Measurements from ENCODE around the gene RCBTB1. TPM values are rescaled to one million over a fixed set of nuclear protein-coding genes. Genes with fewer than 3 reads are reported as not detected.

Gene RCBTB1
- total RNA-seq, 2 donors from 2014 or later = 16.0 to 16.6 TPM

DNA sequence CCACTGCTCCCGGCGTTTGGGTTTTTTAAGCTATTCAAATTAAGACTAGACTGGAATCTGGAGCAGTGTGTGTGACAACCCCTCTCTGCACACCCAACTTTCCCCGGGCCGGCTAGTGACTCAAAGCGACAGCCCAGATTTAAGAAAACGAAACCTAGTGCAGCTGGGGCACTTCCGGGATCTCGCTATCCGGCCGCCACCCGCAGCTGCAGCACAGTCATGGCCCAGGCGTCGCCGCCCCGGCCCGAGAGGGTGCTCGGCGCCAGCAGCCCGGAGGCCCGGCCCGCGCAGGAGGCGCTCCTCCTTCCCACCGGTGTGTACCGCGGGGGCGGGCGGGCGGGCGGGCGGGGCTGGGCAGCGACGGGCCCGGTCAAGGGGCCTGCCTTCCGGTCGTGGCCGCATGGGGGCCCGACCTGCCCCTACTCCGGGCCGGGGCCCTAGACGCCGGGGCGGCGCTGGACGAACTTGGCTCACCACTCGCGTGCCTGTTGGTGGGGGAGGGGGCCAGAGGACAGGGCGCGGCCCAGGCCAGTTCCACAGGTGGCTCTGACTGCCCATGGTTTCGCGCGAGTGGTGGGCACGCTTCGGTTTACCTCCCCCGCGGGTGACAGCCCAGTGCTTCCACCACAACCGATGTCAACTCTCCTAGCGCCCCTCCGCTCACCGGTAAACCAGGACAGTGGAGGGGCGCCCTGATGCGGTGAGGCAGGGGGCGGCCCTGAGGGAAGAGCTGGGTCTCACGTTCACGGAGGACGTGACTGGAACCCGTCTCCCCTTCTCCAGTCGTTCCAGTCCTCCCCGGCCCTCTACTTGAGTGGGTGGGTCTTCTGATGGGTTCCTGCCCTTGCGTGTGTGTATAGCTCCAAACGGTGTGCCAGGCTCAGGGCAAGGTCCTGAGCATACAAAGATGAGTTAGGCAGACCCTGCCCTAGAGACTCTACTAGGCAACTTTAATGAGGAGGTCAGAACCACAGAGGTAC lies 89.3 kb downstream of the RCBTB1 start, which contains the start of gene PHF11:
Gene PHF11 (plus strand): TSS at position 171 of the 980 bp plus-strand sequence. CDS start 49 bp downstream, at position 220.
- H3K27me3 Mint-ChIP-seq = no peaks in the 10 kb centered on the region
- peaks cover 9% of the 10 kb centered on the region for H3K9me3 Mint-ChIP-seq
- ATAC-seq (replicated peaks) = peak; percentile 83
- peak within 1 kb of the TSS; percentile 93 for H3K27ac Mint-ChIP-seq
- peaks cover 57% of the 10 kb centered on the region for H3K36me3 Mint-ChIP-seq (ENCODE audit: low read depth)
- H3K4me1 Mint-ChIP-seq = peaks cover 41% of the 10 kb centered on the region
- H3K4me3 Mint-ChIP-seq = peak within 1 kb of the TSS; percentile 93

DNA sequence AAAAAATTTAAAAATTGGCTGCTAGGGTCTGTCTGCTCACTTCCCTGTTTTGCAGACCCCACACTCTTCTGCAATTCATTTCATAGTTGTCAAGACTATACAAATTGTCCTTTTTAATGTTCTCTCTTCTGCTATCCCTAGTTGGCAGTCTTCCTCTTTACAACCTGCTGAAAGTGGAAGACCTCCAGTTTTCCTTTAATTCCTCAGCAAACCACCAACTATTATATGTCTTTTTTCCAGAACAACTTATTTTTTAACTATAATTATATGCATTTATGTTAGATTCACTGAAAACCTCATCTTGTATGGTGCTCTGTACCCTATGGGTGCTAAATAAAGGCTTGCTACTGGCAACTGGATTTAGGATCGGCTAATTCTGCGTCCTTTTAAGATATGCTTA lies 90.7 kb downstream of the RCBTB1 start:
- no peak for ATAC-seq (replicated peaks)
- peaks cover 9% of the 10 kb centered on the region for H3K9me3 Mint-ChIP-seq
- H3K4me1 Mint-ChIP-seq = peaks cover 31% of the 10 kb centered on the region
- no peaks in the 10 kb centered on the region for H3K27me3 Mint-ChIP-seq
- peaks cover 45% of the 10 kb centered on the region for H3K36me3 Mint-ChIP-seq (ENCODE audit: low read depth)
- H3K4me3 Mint-ChIP-seq = peak overlapping the region; percentile 93
- peak overlapping the region; percentile 93 for H3K27ac Mint-ChIP-seq

DNA sequence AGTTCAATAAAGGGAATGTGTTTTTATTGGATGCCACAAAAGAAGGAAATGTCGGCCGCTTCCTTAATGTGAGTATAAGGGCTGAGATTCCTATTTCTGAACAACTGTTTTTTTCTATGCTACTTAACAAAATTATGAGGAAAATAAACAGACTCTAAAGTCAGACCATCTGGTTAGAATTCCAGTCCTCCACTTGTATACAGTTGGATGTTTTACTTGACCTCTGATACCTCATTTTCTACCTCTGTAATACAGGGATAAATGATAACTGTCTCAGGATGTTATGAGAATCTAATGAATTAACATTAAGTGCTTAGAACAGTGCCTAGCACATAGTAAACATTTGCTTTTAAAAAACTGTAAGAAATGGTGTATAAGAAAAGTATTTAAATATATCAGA lies 96.8 kb downstream of the RCBTB1 start:
- H3K27ac Mint-ChIP-seq = no peak overlapping the region
- no peaks in the 10 kb centered on the region for H3K9me3 Mint-ChIP-seq
- H3K4me1 Mint-ChIP-seq = no peaks in the 10 kb centered on the region
- no peak overlapping the region for H3K4me3 Mint-ChIP-seq
- H3K27me3 Mint-ChIP-seq = no peaks in the 10 kb centered on the region
- ATAC-seq (replicated peaks) = no peak
- H3K36me3 Mint-ChIP-seq (ENCODE audit: low read depth) = peaks cover 59% of the 10 kb centered on the region

Other genes starting within 250 kb of the RCBTB1 start
- 10 to 100 TPM in 1 of 2 donors, 1 to 10 TPM in 1; 5.1 to 13.8 TPM for gene CAB39L, start 141.5 kb downstream of the RCBTB1 start, total RNA-seq
- 10 to 100 TPM; 14.1 to 16.3 TPM for gene SETDB2, start 141.3 kb downstream of the RCBTB1 start, total RNA-seq
- 10 to 100 TPM; 64.5 to 94.8 TPM for gene PHF11, start 89.6 kb downstream of the RCBTB1 start, total RNA-seq
- gene ARL11, start 42.9 kb upstream of the RCBTB1 start, total RNA-seq = 1 to 10 TPM in 1 of 2 donors, under 1 TPM in 1; 0.89 to 1.0 TPM
- gene EBPL, start 105.9 kb upstream of the RCBTB1 start, total RNA-seq = 10 to 100 TPM; 24.0 to 53.5 TPM
- 10 to 100 TPM; 20.3 to 49.5 TPM for gene KPNA3, start 207.1 kb upstream of the RCBTB1 start, total RNA-seq